Ishikawa (cell line): ENCODE measurements around the gene MIA3.

Experiments
- CREB1 ChIP-seq: IDR thresholded peaks from 2 replicates; pipeline ENCODE4 v1.6.1; 2012; ENCODE audit warnings: low read depth
- EP300 ChIP-seq: IDR thresholded peaks from 2 replicates; pipeline ENCODE4 v1.6.1; 2012; ENCODE audit warnings: borderline replicate concordance
- FOXM1 ChIP-seq: IDR thresholded peaks from 2 replicates; pipeline ENCODE4 v1.6.1; 2012; ENCODE audit warnings: low read depth, borderline replicate concordance
- MAX ChIP-seq: IDR thresholded peaks from 2 replicates; pipeline ENCODE4 v1.6.1; 2012
- NFIC ChIP-seq: IDR thresholded peaks from 2 replicates; pipeline ENCODE4 v1.6.1; 2012
- RAD21 ChIP-seq: IDR thresholded peaks from 2 replicates; pipeline ENCODE4 v1.6.1; 2012; ENCODE audit warnings: low read depth
- REST ChIP-seq: IDR thresholded peaks from 2 replicates; pipeline ENCODE4 v1.6.1; 2012; ENCODE audit warnings: low read depth, mild to moderate bottlenecking
- TAF1 ChIP-seq: IDR thresholded peaks from 2 replicates; pipeline ENCODE4 v1.6.1; 2012; ENCODE audit warnings: low read depth, mild to moderate bottlenecking
- TCF12 ChIP-seq: IDR thresholded peaks from 2 replicates; pipeline ENCODE4 v1.6.1; 2012; ENCODE audit warnings: low read depth
- USF1 ChIP-seq: IDR thresholded peaks from 2 replicates; pipeline ENCODE4 v1.6.1; 2012

- TF ChIP-seq TAF1 (no peak), EP300 (no peak), NFIC (no peak), CREB1 (no peak), REST (no peak), FOXM1 (no peak), MAX (no peak), RAD21 (no peak), TCF12 (no peak), USF1 (no peak)
Measured at GRCh38 chr1:222618880-222619596, 1.1 kb downstream of the MIA3 start.
